NCI-H510A treated with DMSO at 0.1 percent for 48 hours (cell line): ENCODE results near the gene SFMBT2.

Experiments
- DNase-seq: peaks from one replicate; lab custom pipeline; 2025; lab: John Stamatoyannopoulos, UW

Gene SFMBT2

DNA sequence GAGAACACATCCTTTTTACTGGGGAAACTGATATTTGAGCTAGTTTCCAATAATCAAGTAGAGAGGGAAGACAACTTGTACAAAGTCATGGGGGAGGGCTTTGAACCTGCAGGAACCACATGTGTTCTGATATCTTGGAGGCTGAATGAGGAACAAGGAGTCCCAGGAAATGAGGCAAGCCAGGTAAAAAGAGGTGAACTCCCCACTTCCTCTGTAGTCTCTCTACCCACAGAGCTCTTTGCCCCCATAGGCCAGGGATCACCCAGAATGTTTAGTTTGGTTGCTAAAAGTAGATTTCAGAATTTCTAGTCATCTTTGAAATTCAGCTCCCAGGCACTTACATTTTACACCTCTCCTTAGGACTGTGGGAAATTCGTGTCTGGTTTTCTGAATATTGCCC lies 276.4 kb downstream of the SFMBT2 start:
- DNase-seq = no peak

DNA sequence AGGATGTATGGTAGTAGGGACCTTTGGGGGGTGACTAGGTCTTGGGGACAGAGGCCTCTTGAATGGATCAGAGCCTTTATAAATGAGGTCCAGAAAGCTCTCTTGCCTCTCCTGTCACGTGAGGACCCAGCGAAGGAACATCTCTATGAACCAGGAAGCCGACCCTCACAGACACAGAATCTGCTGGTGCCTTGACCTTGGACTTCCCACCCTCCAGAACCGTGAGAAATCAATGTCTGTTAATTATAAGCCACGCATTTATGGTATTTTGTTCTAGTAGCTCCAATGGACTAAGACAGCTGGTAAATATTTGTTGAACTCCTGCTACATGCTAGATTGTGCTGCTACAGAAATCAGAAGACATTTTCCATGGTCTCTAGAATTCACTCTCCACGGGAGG lies 276.9 kb downstream of the SFMBT2 start:
- DNase-seq = no peak

DNA sequence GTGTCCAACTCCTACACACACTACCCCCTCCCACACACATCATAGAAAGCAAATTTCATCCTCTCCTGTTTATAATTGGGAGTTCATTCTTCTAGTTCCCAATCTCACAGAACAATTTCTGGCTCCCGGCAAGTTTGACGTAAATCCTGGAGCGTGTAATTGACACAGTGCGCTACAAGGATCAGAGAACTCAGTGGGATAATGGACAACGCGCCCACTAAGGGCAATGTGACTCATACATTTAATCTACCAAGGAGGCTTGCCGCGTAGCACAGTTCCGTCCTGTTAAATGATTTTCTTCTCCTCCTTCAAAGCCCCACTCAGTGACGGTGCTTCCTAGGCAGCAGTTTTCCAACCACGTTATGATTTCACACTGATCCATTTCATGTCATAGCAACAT lies 277.6 kb downstream of the SFMBT2 start:
- no peak for DNase-seq

DNA sequence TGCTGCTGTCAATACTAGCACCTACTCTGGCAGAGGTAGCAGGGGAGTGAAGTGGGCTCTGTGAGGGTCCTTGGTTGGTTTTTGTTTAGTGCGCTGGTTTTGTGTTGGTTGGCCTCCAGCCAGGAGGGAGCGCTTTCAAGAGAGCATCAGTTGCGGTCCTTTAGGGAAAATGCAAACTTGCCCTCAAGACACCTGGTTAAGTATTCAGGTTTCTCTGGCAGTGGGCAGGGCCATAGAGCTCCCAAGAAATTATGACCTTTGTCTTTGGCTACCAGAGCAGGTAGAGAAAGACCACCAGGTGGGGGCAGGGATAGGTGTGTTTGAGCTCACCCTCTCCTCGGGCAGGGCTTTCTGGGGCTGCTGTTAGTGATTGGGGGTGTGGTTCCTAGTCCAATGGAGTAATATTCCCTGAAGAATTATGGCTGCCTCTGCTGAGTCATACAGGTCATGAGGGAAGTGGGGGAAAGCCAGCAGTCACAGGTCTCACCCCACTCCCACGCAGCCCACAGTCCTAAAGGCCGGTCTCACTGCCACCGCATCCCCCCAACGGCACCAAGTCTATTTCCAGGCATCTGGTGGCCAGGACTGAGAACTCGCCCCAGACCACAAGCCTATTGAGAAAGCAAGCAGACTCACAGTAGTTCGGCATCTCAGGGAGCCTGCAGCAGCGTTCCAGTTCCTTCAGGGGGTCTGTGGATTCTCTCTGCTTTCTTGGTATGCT lies 280.5 kb downstream of the SFMBT2 start:
- DNase-seq = no peak

DNA sequence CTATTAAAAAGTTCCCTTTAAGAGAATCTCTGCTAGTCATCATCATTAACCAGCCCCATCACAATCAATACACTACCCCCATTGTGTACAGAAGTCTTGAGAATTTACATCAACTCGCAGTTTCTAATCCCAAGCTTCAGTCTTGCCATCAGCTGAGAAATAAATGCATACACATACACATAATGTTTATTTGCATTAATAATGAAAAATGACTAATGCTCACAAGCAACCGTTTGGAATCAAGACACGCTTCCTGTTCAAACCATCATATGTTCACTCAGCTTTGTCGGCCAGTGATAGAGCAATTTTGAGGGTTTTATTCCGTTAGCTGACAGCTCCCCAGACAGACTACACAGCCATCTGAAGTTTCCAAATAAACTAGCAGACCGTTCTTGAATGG lies 287.1 kb downstream of the SFMBT2 start:
- DNase-seq = no peak

DNA sequence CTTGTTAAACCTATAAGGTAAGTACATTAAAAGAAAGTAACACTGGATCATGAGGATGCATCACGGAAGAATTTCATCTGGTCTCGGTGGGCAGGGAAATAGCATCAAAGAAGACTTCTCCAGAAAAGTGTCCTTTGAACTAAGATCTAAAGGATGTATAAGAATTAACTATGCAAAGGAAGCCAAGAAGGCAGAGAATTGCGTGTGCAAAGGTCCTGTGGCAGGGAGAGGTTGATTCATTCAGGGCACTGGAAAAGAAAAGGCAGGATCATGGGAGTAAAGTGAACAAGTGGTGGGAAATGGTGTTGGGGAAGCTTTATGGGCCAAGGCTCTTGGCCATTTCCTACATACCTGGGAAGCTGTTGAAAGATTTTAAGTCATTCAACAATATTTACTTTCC lies 288.3 kb downstream of the SFMBT2 start:
- no peak for DNase-seq

DNA sequence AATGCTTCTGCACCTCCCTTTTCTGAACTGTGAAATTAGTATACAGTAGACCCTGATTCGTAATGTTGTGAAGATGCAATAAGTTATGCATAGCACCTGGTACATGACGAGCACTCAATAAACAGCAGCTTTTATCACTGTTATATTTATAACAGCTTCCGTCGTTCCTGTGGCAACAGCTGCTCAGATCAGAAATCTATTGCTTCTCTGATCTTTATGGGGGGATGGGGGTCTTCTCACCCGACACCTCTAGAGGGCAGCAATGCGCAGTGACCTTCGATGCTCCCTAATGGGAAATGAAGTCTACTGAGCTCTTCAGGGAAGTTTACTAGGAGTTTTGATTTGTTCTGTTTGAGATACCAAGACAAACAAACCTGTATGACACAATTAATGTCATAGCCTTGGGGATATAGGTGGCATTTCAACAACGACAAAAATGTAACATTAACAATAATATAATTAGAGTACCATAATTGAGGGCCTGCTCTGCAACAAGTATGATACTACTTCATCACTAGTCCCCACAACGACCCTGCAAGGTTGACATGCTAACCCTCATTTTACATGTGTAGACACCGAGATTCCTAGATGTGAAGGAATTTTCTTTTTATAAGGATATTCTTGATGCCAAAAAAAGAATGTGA lies 289.6 kb downstream of the SFMBT2 start:
- DNase-seq = no peak

DNA sequence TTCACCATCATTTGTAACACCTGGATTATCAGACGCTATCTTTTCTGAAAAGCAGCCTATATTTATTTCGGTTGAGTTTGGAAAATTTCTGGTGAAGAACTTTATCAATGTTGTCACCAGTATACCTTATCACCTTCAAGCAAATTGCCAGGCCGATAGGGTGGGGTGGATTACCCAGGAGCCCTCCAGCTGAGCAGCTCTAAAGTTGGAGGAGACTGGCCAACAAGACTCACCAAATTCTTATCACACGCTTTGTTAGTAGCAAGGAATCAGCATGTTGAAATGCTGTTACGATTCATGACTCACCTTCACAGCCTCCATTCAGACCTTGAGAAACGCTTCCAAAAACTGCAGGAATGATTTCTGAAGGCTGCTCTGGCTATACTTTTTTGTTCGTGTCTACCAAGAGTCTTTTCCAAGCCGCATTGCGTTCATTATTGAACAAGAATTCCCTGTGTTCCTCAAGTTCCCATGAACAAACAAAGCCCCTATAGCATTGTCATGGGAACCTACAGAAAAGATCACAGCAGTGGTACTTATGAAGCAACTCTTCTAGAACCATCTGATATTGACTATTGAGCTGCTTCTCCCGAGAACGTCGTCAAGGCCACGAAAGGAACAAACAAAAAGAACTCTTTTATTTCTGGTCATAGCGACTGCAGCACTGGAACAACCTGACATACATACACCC lies 291.4 kb downstream of the SFMBT2 start:
- DNase-seq = no peak

DNA sequence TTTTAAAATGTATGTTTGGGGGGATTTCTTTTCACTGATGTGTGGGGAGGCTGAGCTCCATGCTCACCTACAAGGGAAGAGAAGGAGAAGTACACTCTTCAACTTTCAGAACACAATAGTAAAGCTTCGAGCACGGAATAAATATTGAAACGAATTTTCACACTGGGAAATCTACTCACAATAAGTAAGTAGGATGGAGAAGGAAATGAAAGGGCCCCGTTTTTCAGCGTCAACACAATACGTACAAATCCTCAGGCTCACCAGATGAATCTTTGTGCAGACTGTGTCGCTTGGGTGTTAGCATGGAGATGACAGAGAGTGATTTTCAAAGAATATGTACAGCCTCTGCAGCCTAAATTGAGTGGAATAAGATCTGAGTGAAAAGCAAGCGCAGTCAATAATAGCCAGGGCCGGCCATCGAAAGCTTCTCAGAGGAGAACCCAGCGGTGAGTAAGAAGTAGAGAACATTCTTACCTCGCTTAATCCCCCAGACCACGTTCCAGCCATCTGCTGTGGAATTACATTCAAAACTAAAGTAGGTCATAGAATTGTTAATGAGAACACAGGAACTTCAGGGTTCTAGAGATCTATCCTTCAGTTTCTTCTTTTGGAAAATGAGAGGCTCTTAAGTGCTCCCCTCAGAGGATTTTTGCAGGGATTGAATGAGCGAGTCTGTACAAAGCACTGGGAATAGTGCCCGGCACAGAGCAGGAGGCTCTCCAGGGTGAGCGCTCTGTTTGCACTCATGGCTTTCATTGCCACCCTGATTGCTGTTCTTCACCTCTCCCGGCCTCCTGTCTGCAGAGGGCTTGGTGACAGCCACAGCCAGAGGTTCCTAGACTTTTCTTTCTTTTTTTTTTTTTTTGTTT lies 292.8 kb downstream of the SFMBT2 start:
- no peak for DNase-seq

DNA sequence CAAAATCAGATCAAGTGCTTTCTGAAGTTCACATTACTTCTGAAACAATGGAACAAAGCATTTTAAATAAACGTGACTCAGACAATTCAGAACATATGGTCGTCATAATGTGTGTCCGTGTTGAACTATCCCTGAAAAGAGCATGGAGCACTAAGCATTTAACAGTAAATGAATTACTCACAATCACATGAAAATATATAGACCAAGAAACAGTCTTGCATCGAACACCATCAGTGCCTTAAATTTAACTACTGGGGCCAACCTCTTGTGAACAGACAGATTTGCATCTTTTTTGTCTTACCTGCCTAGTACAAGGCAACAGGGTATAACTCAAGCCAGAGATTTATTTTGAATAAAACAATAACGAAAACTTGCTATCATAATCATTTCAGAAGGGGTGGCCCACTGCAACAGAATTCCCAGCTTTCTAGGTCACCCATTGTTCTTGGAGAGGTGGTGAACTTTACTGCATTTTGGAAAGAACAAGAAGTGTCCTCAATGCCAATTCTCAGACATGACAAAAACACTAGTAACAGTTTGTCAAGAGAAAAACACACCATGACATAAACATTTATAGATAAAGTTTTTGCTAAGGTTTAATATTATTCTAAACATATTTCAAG lies 293.5 kb downstream of the SFMBT2 start:
- no peak for DNase-seq

DNA sequence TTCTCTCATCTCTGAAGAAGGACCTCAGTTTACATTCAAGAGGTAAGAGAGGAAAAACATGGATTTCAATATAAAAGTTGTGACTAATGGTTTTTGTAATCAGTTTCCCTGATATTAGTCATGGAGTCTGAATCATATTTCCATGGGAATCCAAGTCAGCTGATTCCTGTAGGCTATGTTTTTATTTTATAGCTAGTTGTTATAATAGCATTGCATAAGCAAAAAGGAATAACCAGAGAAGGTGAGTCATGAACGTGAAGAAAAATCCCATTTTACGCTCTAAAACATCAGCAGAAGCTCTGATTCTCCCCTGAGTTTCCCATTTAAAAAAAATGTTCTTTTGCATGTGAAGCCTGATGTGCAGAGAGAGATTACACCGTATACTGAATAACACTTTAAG lies 299.3 kb downstream of the SFMBT2 start:
- no peak for DNase-seq

DNA sequence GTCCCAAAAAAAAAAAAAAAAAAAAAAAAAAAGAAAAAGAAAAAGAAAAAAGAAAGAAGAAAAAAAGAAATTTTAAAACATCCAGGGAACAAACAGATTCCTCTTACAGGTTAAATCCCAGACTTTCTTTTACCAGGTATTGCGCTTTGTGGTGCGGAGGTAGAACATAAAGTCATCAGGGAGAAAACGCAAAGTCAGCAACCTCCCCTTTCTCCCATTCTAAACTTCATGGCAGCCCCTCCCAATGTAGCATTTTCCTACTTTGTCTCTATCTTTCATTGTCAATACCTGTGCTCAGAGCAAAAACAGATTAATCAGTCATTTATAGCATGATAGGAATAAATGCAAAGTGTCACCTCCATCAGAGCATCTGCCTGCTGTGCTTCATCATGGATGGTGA lies 299.7 kb downstream of the SFMBT2 start:
- no peak for DNase-seq
